Measurements from ENCODE around the gene NPC2. TPM values are rescaled to one million over a fixed set of nuclear protein-coding genes. Genes with fewer than 3 reads are reported as not detected.
A peak's percentile ranks its signal among the peaks of the same experiment; 100 is the strongest.

Gene NPC2
- total RNA-seq, 2 donors from 2014 or later = 12.7 to 24.8 TPM

GRCh38 chr14:74482571-74482970, 10.5 kb downstream of the NPC2 start:
- no peak overlapping the region for H3K4me3 Mint-ChIP-seq
- no peak for ATAC-seq

GRCh38 chr14:74480046-74480445, 13.1 kb downstream of the NPC2 start:
- H3K27me3 Mint-ChIP-seq = no peaks in the 10 kb centered on the region
- DNase-seq (ENCODE audit: low spot score) (no peak), ATAC-seq (no peak)
- no peak overlapping the region for H3K27ac Mint-ChIP-seq
- H3K36me3 Mint-ChIP-seq = peaks cover 9% of the 10 kb centered on the region
- H3K4me1 Mint-ChIP-seq (ENCODE audit: low read depth in 2 of 2) = no peaks in the 10 kb centered on the region
- H3K4me3 Mint-ChIP-seq = no peak overlapping the region
- no peaks in the 10 kb centered on the region for H3K9me3 Mint-ChIP-seq

More at GRCh38 chr14:74482571-74482970, 10.5 kb downstream of the NPC2 start:
- no peak overlapping the region for H3K27ac Mint-ChIP-seq
- no peaks in the 10 kb centered on the region for H3K9me3 Mint-ChIP-seq
- DNase-seq (ENCODE audit: low spot score) = no peak
- no peaks in the 10 kb centered on the region for H3K27me3 Mint-ChIP-seq
- H3K4me1 Mint-ChIP-seq (ENCODE audit: low read depth in 2 of 2) = no peaks in the 10 kb centered on the region
- H3K36me3 Mint-ChIP-seq = peaks cover 5% of the 10 kb centered on the region

- DNase-seq (ENCODE audit: low spot score) = no peak
- H3K4me3 Mint-ChIP-seq = no peak overlapping the region
- H3K27ac Mint-ChIP-seq = no peak overlapping the region
- H3K4me1 Mint-ChIP-seq (ENCODE audit: low read depth in 2 of 2) = no peaks in the 10 kb centered on the region
- peaks cover 5% of the 10 kb centered on the region for H3K36me3 Mint-ChIP-seq
- no peaks in the 10 kb centered on the region for H3K9me3 Mint-ChIP-seq
- no peaks in the 10 kb centered on the region for H3K27me3 Mint-ChIP-seq
- no peak for ATAC-seq
Observed at GRCh38 chr14:74478996-74479635, 14.0 kb downstream of the NPC2 start.

GRCh38 chr14:74476607-74477006, 16.5 kb downstream of the NPC2 start:
- Mint-ChIP-seq H3K36me3 (peaks cover 4% of the 10 kb centered on the region), H3K9me3 (no peaks in the 10 kb centered on the region), H3K4me1 (ENCODE audit: low read depth in 2 of 2) (no peaks in the 10 kb centered on the region), H3K27me3 (no peaks in the 10 kb centered on the region), H3K27ac (no peak overlapping the region), H3K4me3 (no peak overlapping the region)
- no peak for ATAC-seq
- DNase-seq (ENCODE audit: low spot score) = no peak

- no peak overlapping the region for H3K27ac Mint-ChIP-seq
Observed at GRCh38 chr14:74476107-74476506, 17.0 kb downstream of the NPC2 start.

GRCh38 chr14:74475678-74476077, 17.4 kb downstream of the NPC2 start:
- ATAC-seq = no peak
- Mint-ChIP-seq H3K36me3 (peaks cover 4% of the 10 kb centered on the region), H3K27me3 (no peaks in the 10 kb centered on the region), H3K4me3 (no peak overlapping the region), H3K27ac (no peak overlapping the region), H3K9me3 (no peaks in the 10 kb centered on the region), H3K4me1 (ENCODE audit: low read depth in 2 of 2) (no peaks in the 10 kb centered on the region)
- DNase-seq (ENCODE audit: low spot score) = no peak

More at GRCh38 chr14:74476107-74476506, 17.0 kb downstream of the NPC2 start:
- H3K4me1 Mint-ChIP-seq (ENCODE audit: low read depth in 2 of 2) = no peaks in the 10 kb centered on the region
- peaks cover 4% of the 10 kb centered on the region for H3K36me3 Mint-ChIP-seq
- DNase-seq (ENCODE audit: low spot score) (no peak), ATAC-seq (no peak)
- H3K4me3 Mint-ChIP-seq = no peak overlapping the region
- H3K27me3 Mint-ChIP-seq = no peaks in the 10 kb centered on the region
- no peaks in the 10 kb centered on the region for H3K9me3 Mint-ChIP-seq

GRCh38 chr14:74474376-74474775, 18.7 kb downstream of the NPC2 start:
- H3K27me3 Mint-ChIP-seq = no peaks in the 10 kb centered on the region
- H3K36me3 Mint-ChIP-seq = peaks cover 4% of the 10 kb centered on the region
- H3K27ac Mint-ChIP-seq = no peak overlapping the region
- H3K9me3 Mint-ChIP-seq = no peaks in the 10 kb centered on the region
- H3K4me3 Mint-ChIP-seq = no peak overlapping the region
- DNase-seq (ENCODE audit: low spot score) (no peak), ATAC-seq (no peak)
- H3K4me1 Mint-ChIP-seq (ENCODE audit: low read depth in 2 of 2) = no peaks in the 10 kb centered on the region

- H3K27ac Mint-ChIP-seq = no peak overlapping the region
- H3K9me3 Mint-ChIP-seq = no peaks in the 10 kb centered on the region
- H3K36me3 Mint-ChIP-seq = peaks cover 4% of the 10 kb centered on the region
- H3K4me3 Mint-ChIP-seq = no peak overlapping the region
- no peaks in the 10 kb centered on the region for H3K4me1 Mint-ChIP-seq (ENCODE audit: low read depth in 2 of 2)
- ATAC-seq (no peak), DNase-seq (ENCODE audit: low spot score) (peak; percentile 41)
- peaks cover 0 to 3% of the 10 kb centered on the region in 2 donors for H3K27me3 Mint-ChIP-seq
Observed at GRCh38 chr14:74472601-74473000, 20.5 kb downstream of the NPC2 start.

- H3K4me1 Mint-ChIP-seq (ENCODE audit: low read depth in 2 of 2) = no peaks in the 10 kb centered on the region
- DNase-seq (ENCODE audit: low spot score) (peak; percentile 40), ATAC-seq (no peak)
- H3K27ac Mint-ChIP-seq = no peak overlapping the region
- peaks cover 0 to 3% of the 10 kb centered on the region in 2 donors for H3K27me3 Mint-ChIP-seq
- no peaks in the 10 kb centered on the region for H3K36me3 Mint-ChIP-seq
- no peaks in the 10 kb centered on the region for H3K9me3 Mint-ChIP-seq
- H3K4me3 Mint-ChIP-seq = no peak overlapping the region
Observed at GRCh38 chr14:74469548-74470518, 23.3 kb downstream of the NPC2 start.

GRCh38 chr14:74468513-74468912, 24.6 kb downstream of the NPC2 start:
- Mint-ChIP-seq H3K4me3 (no peak overlapping the region), H3K36me3 (no peaks in the 10 kb centered on the region), H3K27me3 (peaks cover 1 to 3% of the 10 kb centered on the region in 2 donors), H3K4me1 (ENCODE audit: low read depth in 2 of 2) (no peaks in the 10 kb centered on the region), H3K9me3 (no peaks in the 10 kb centered on the region), H3K27ac (no peak overlapping the region)
- ATAC-seq = peak in 1 of 2 donors; percentile 35
- no peak for DNase-seq (ENCODE audit: low spot score)

GRCh38 chr14:74465335-74465734, 27.8 kb downstream of the NPC2 start:
- no peaks in the 10 kb centered on the region for H3K4me1 Mint-ChIP-seq (ENCODE audit: low read depth in 2 of 2)
- H3K9me3 Mint-ChIP-seq = no peaks in the 10 kb centered on the region
- no peak overlapping the region for H3K27ac Mint-ChIP-seq
- no peak for ATAC-seq
- H3K4me3 Mint-ChIP-seq = no peak overlapping the region
- DNase-seq (ENCODE audit: low spot score) = peak; percentile 31
- no peaks in the 10 kb centered on the region for H3K36me3 Mint-ChIP-seq
- peaks cover 10 to 19% of the 10 kb centered on the region in 2 donors for H3K27me3 Mint-ChIP-seq

GRCh38 chr14:74464785-74465184, 28.3 kb downstream of the NPC2 start:
- no peak for ATAC-seq
- Mint-ChIP-seq H3K9me3 (no peaks in the 10 kb centered on the region), H3K27ac (no peak overlapping the region), H3K36me3 (no peaks in the 10 kb centered on the region), H3K4me1 (ENCODE audit: low read depth in 2 of 2) (no peaks in the 10 kb centered on the region), H3K27me3 (peaks cover 16 to 24% of the 10 kb centered on the region in 2 donors), H3K4me3 (no peak overlapping the region)
- no peak for DNase-seq (ENCODE audit: low spot score)

- Mint-ChIP-seq H3K9me3 (no peaks in the 10 kb centered on the region), H3K27me3 (peaks cover 14 to 26% of the 10 kb centered on the region in 2 donors), H3K4me1 (ENCODE audit: low read depth in 2 of 2) (no peaks in the 10 kb centered on the region), H3K27ac (no peak overlapping the region), H3K4me3 (no peak overlapping the region), H3K36me3 (no peaks in the 10 kb centered on the region)
- ATAC-seq = no peak
- no peak for DNase-seq (ENCODE audit: low spot score)
Observed at GRCh38 chr14:74463697-74464096, 29.4 kb downstream of the NPC2 start.

GRCh38 chr14:74462993-74463392, 30.1 kb downstream of the NPC2 start:
- no peaks in the 10 kb centered on the region for H3K9me3 Mint-ChIP-seq
- peaks cover 13 to 26% of the 10 kb centered on the region in 2 donors for H3K27me3 Mint-ChIP-seq
- no peaks in the 10 kb centered on the region for H3K4me1 Mint-ChIP-seq (ENCODE audit: low read depth in 2 of 2)
- no peak overlapping the region for H3K27ac Mint-ChIP-seq
- DNase-seq (ENCODE audit: low spot score) (peak; percentile 18), ATAC-seq (no peak)
- no peak overlapping the region for H3K4me3 Mint-ChIP-seq
- H3K36me3 Mint-ChIP-seq = no peaks in the 10 kb centered on the region

Data from natural killer cell treated with Interleukin-12 subunit alpha and Interleukin-12 subunit beta and Interleukin-15 and Interleukin-18, amount 100 ng/mL, for 72 hours (primary cell).